Activated T-helper 1 cell treated with anti-CD3 and anti-CD28 coated beads, Interleukin-12 subunit alpha, Interleukin-12 subunit beta, Interleukin-2, Interleukin-4 antibody, amounts not matched to agents 30 ng/mL and 10 ng/mL and 1 ng/mL, durations not matched to agents 14 hours and 24 hours and 36 hours (primary cell): Measurements from ENCODE around the gene TLR9. TPM values are rescaled to one million over a fixed set of nuclear protein-coding genes. Genes with fewer than 3 reads are reported as not detected.

Source experiments
- DNase-seq: peaks from one replicate; pipeline ENCODE4 v3.0.0; 2021; ENCODE audit warnings: low spot score
- H3K27ac Mint-ChIP-seq: one replicate; pipeline ENCODE4 v1.8.0; 2021; ENCODE audit warnings: mild to moderate bottlenecking, mixed read lengths
- H3K27me3 Mint-ChIP-seq: one replicate; pipeline ENCODE4 v1.8.0; 2022; ENCODE audit warnings: mild to moderate bottlenecking, moderate library complexity, mixed read lengths; ENCODE audit not compliant: insufficient read depth
- H3K36me3 Mint-ChIP-seq: one replicate; pipeline ENCODE4 v1.8.0; 2021; ENCODE audit warnings: low read depth, mixed read lengths
- H3K4me1 Mint-ChIP-seq: one replicate; pipeline ENCODE4 v1.8.0; 2021; ENCODE audit warnings: low read depth, mixed read lengths
- H3K4me3 Mint-ChIP-seq: one replicate; pipeline ENCODE4 v1.8.0; 2021; ENCODE audit warnings: mild to moderate bottlenecking, moderate library complexity, mixed read lengths
- H3K9me3 Mint-ChIP-seq: one replicate; pipeline ENCODE4 v1.8.0; 2021; ENCODE audit warnings: mixed read lengths
- intact Hi-C: fragments of 100-400 bp; cut with micrococcal nuclease; formaldehyde crosslinking; loops from one replicate; pipeline ENCODE4 v1.15.1; 2024
- total RNA-seq: library from RNA; stranded (reverse); gene quantifications from 2 replicates; pipeline ENCODE4 v1.2.3, GENCODE V29; 2022

TLR9 gene
- total RNA-seq, 1 donor from 2014 or later, result 0.47 TPM

- Mint-ChIP-seq H3K36me3 (peaks cover 38% of the 10 kb centered on the region), H3K4me3 (peak overlapping the region; percentile 100), H3K27me3 (no peaks in the 10 kb centered on the region), H3K27ac (peak overlapping the region; percentile 94), H3K4me1 (peaks cover 71% of the 10 kb centered on the region), H3K9me3 (no peaks in the 10 kb centered on the region)
- DNase-seq, result no peak
- intact Hi-C loops, result loop anchor here (1.0 to 5.0 kb wide), 7 partner anchors 18 to 1900 kb away; partner anchors contain the start of genes HYAL3, NAA80, POC1A and RPL29
Measured at GRCh38 chr3:52198643-52199608, 26.5 kb downstream of the TLR9 start.

GRCh38 chr3:52197842-52198625 lies 27.4 kb downstream of the TLR9 start, which contains the start of gene ALAS1:
Gene ALAS1 (plus strand): TSS chr3:52198160. CDS start chr3:52199242, 1,082 bp downstream.
- Mint-ChIP-seq H3K9me3 (no peaks in the 10 kb centered on the region), H3K36me3 (peaks cover 33% of the 10 kb centered on the region), H3K27ac (peak within 1 kb of the TSS; percentile 94), H3K27me3 (peaks cover 2% of the 10 kb centered on the region), H3K4me1 (peaks cover 62% of the 10 kb centered on the region), H3K4me3 (peak within 1 kb of the TSS; percentile 100)
- peak; percentile 96 for DNase-seq
- intact Hi-C loops, result loop anchor here (1.0 to 5.0 kb wide), 7 partner anchors 19 to 1899 kb away; partner anchors contain the start of genes HYAL3, NAA80, POC1A and RPL29

GRCh38 chr3:52197499-52197841 lies 28.0 kb downstream of the TLR9 start:
- Mint-ChIP-seq H3K27me3 (peaks cover 2% of the 10 kb centered on the region), H3K27ac (peak overlapping the region; percentile 92), H3K4me1 (peaks cover 58% of the 10 kb centered on the region), H3K36me3 (peaks cover 30% of the 10 kb centered on the region), H3K4me3 (peak overlapping the region; percentile 100), H3K9me3 (no peaks in the 10 kb centered on the region)
- intact Hi-C loops, result loop anchor here (5.0 kb wide), 2 partner anchors 200 to 340 kb away; partner anchors contain the start of genes RPL29 and UQCC5
- DNase-seq, result no peak

- H3K4me3 Mint-ChIP-seq, result no peak overlapping the region
- no peak overlapping the region for H3K27ac Mint-ChIP-seq
- no peaks in the 10 kb centered on the region for H3K9me3 Mint-ChIP-seq
- peaks cover 2% of the 10 kb centered on the region for H3K27me3 Mint-ChIP-seq
- no peak for DNase-seq
- intact Hi-C loops, result loop anchor here (5.0 kb wide), 2 partner anchors 200 to 340 kb away; partner anchors contain the start of genes RPL29 and UQCC5
- peaks cover 53% of the 10 kb centered on the region for H3K4me1 Mint-ChIP-seq
- peaks cover 27% of the 10 kb centered on the region for H3K36me3 Mint-ChIP-seq
Measured at GRCh38 chr3:52196977-52197376, 28.5 kb downstream of the TLR9 start.

GRCh38 chr3:52195823-52196331 lies 29.6 kb downstream of the TLR9 start:
- Mint-ChIP-seq H3K27me3 (peaks cover 2% of the 10 kb centered on the region), H3K4me3 (no peak overlapping the region), H3K9me3 (no peaks in the 10 kb centered on the region), H3K36me3 (peaks cover 17% of the 10 kb centered on the region), H3K4me1 (peaks cover 42% of the 10 kb centered on the region), H3K27ac (peak overlapping the region; percentile 26)
- no peak for DNase-seq
- intact Hi-C loops, result loop anchor here (5.0 kb wide), 2 partner anchors 199 to 341 kb away; partner anchors contain the start of genes RPL29 and UQCC5

GRCh38 chr3:52195291-52195597 lies 30.2 kb downstream of the TLR9 start:
- peaks cover 37% of the 10 kb centered on the region for H3K4me1 Mint-ChIP-seq
- peaks cover 2% of the 10 kb centered on the region for H3K27me3 Mint-ChIP-seq
- intact Hi-C loops, result loop anchor here (5.0 kb wide), 2 partner anchors 198 to 342 kb away; partner anchors contain the start of genes RPL29 and UQCC5

GRCh38 chr3:52194485-52195290 lies 30.8 kb downstream of the TLR9 start:
- H3K27ac Mint-ChIP-seq, result no peak overlapping the region
- peaks cover 12% of the 10 kb centered on the region for H3K36me3 Mint-ChIP-seq
- intact Hi-C loops, result loop anchor here (5.0 kb wide), 2 partner anchors 197 to 343 kb away; partner anchors contain the start of genes RPL29 and UQCC5
- no peak overlapping the region for H3K4me3 Mint-ChIP-seq
- H3K9me3 Mint-ChIP-seq, result no peaks in the 10 kb centered on the region
- no peak for DNase-seq
- peaks cover 2% of the 10 kb centered on the region for H3K27me3 Mint-ChIP-seq
- H3K4me1 Mint-ChIP-seq, result peaks cover 36% of the 10 kb centered on the region

More at GRCh38 chr3:52195291-52195597, 30.2 kb downstream of the TLR9 start:
- H3K27ac Mint-ChIP-seq, result no peak overlapping the region
- peaks cover 15% of the 10 kb centered on the region for H3K36me3 Mint-ChIP-seq
- DNase-seq, result no peak
- H3K4me3 Mint-ChIP-seq, result no peak overlapping the region
- no peaks in the 10 kb centered on the region for H3K9me3 Mint-ChIP-seq

- H3K9me3 Mint-ChIP-seq, result no peaks in the 10 kb centered on the region
- no peaks in the 10 kb centered on the region for H3K36me3 Mint-ChIP-seq
- no peak overlapping the region for H3K4me3 Mint-ChIP-seq
- H3K27ac Mint-ChIP-seq, result no peak overlapping the region
- intact Hi-C loops, result no loop called here
- peaks cover 2% of the 10 kb centered on the region for H3K27me3 Mint-ChIP-seq
- DNase-seq, result no peak
- peaks cover 37% of the 10 kb centered on the region for H3K4me1 Mint-ChIP-seq
Measured at GRCh38 chr3:52193065-52193464, 32.4 kb downstream of the TLR9 start.

- no peak overlapping the region for H3K4me3 Mint-ChIP-seq
- intact Hi-C loops, result no loop called here
- no peaks in the 10 kb centered on the region for H3K36me3 Mint-ChIP-seq
- peaks cover 2% of the 10 kb centered on the region for H3K27me3 Mint-ChIP-seq
- H3K9me3 Mint-ChIP-seq, result no peaks in the 10 kb centered on the region
- H3K4me1 Mint-ChIP-seq, result peaks cover 25% of the 10 kb centered on the region
- no peak overlapping the region for H3K27ac Mint-ChIP-seq
- DNase-seq, result no peak
Measured at GRCh38 chr3:52191663-52192062, 33.8 kb downstream of the TLR9 start.

GRCh38 chr3:52190294-52191074 lies 35.0 kb downstream of the TLR9 start:
- no peak overlapping the region for H3K27ac Mint-ChIP-seq
- DNase-seq, result no peak
- peaks cover 2% of the 10 kb centered on the region for H3K27me3 Mint-ChIP-seq
- H3K36me3 Mint-ChIP-seq, result no peaks in the 10 kb centered on the region
- no peak overlapping the region for H3K4me3 Mint-ChIP-seq
- H3K4me1 Mint-ChIP-seq, result peaks cover 16% of the 10 kb centered on the region
- H3K9me3 Mint-ChIP-seq, result no peaks in the 10 kb centered on the region
- intact Hi-C loops, result no loop called here

- no peaks in the 10 kb centered on the region for H3K27me3 Mint-ChIP-seq
- no peaks in the 10 kb centered on the region for H3K9me3 Mint-ChIP-seq
- H3K4me1 Mint-ChIP-seq, result peaks cover 16% of the 10 kb centered on the region
- H3K27ac Mint-ChIP-seq, result no peak overlapping the region
- H3K36me3 Mint-ChIP-seq, result no peaks in the 10 kb centered on the region
- intact Hi-C loops, result no loop called here
- no peak for DNase-seq
- no peak overlapping the region for H3K4me3 Mint-ChIP-seq
Measured at GRCh38 chr3:52188556-52188955, 36.9 kb downstream of the TLR9 start.
